Measurements from ENCODE around the gene HS3ST4.

- TF ChIP-seq CTCF (IDR thresholded peaks at IDR 0.05 in 2 of 3, conservative IDR thresholded peaks at IDR 0.05 in 1 of 3; ENCODE audit: control insufficient read depth in 2 of 3, extremely low read depth in 1 of 3, insufficient read depth in 1 of 3, low read depth in 3 of 3, low read length in 3 of 3) (no peak), ATF2 (IDR thresholded peaks at IDR 0.05; ENCODE audit: low read length) (no peak), MYC (IDR thresholded peaks at IDR 0.05; ENCODE audit: insufficient read depth, insufficient read length, insufficient replicate concordance, low read length, severe bottlenecking) (no peak), CEBPB (IDR thresholded peaks at IDR 0.05; ENCODE audit: borderline replicate concordance in 1 of 2, low read depth in 2 of 2, low read length in 2 of 2) (no peak), NFYA (IDR thresholded peaks at IDR 0.05; ENCODE audit: borderline replicate concordance, low read depth, low read length) (no peak)
- TF ChIP-seq, protein P1, sequence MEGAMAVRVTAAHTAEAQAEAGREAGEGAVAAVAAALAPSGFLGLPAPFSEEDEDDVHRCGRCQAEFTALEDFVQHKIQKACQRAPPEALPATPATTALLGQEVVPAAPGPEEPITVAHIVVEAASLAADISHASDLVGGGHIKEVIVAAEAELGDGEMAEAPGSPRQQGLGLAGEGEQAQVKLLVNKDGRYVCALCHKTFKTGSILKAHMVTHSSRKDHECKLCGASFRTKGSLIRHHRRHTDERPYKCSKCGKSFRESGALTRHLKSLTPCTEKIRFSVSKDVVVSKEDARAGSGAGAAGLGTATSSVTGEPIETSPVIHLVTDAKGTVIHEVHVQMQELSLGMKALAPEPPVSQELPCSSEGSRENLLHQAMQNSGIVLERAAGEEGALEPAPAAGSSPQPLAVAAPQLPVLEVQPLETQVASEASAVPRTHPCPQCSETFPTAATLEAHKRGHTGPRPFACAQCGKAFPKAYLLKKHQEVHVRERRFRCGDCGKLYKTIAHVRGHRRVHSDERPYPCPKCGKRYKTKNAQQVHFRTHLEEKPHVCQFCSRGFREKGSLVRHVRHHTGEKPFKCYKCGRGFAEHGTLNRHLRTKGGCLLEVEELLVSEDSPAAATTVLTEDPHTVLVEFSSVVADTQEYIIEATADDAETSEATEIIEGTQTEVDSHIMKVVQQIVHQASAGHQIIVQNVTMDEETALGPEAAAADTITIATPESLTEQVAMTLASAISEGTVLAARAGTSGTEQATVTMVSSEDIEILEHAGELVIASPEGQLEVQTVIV (IDR thresholded peaks at IDR 0.05; ENCODE audit: borderline replicate concordance, partially characterized antibody): no peak
Observed at GRCh38 chr16:26139884-26140283, 448.1 kb downstream of the HS3ST4 start.

Measured in GM12878 (cell line).